DND-41 (cell line): ENCODE measurements around the gene SLC12A6.

Experiments used
- ATAC-seq: fragments of 200-7000 bp; cut with Tn5 transposase; 3 replicates; pipeline ENCODE4 v1.9.1; 2021; ENCODE audit warnings: low read depth; ENCODE audit not compliant: insufficient read depth
- DNase-seq: peaks from one replicate; pipeline ENCODE4 v3.0.0-alpha.2; 2020
- H2AFZ ChIP-seq: 2 replicates; pipeline ENCODE4 v1.6.0; 2012; ENCODE audit warnings: low read depth, low read length
- H3K27ac ChIP-seq: 2 replicates; pipeline ENCODE4 v1.5.1; 2012; ENCODE audit warnings: low read length, inconsistent platforms
- H3K27me3 ChIP-seq: fragments of 200-600 bp; sonication (generic); 2 replicates; pipeline ENCODE4 v1.6.0; 2012; ENCODE audit warnings: low read length, mild to moderate bottlenecking, inconsistent platforms; ENCODE audit not compliant: insufficient read depth, poor library complexity
- H3K36me3 ChIP-seq: 2 replicates; pipeline ENCODE4 v1.5.1; 2012; ENCODE audit warnings: low read length, inconsistent platforms; ENCODE audit not compliant: insufficient read depth
- H3K4me1 ChIP-seq: 2 replicates; pipeline ENCODE4 v1.5.1; 2012; ENCODE audit warnings: mild to moderate bottlenecking, low read length; ENCODE audit not compliant: insufficient read depth
- H3K4me2 ChIP-seq: 2 replicates; pipeline ENCODE4 v1.6.0; 2012; ENCODE audit warnings: mild to moderate bottlenecking, moderate library complexity, low read length, inconsistent platforms; ENCODE audit not compliant: insufficient read depth
- H3K4me3 ChIP-seq, 2 experiments: fragments of 200-600 bp in 1 of 2; shearing (Covaris generic) in 1 of 2; 2 replicates each; pipeline ENCODE4 v1.5.1; 2012 to 2016; ENCODE audit warnings: inconsistent platforms in 2 of 2, low read length in 2 of 2, mild to moderate bottlenecking in 2 of 2, low read depth in 1 of 2, moderate library complexity in 1 of 2
- H3K79me2 ChIP-seq: 2 replicates; pipeline ENCODE4 v1.6.0; 2012; ENCODE audit warnings: low read length, inconsistent platforms; ENCODE audit not compliant: insufficient read depth
- H3K9ac ChIP-seq: 2 replicates; pipeline ENCODE4 v1.6.0; 2012; ENCODE audit warnings: low read depth, mild to moderate bottlenecking, inconsistent platforms, low read length, moderate library complexity
- H3K9me3 ChIP-seq: 2 replicates; pipeline ENCODE4 v1.5.1; 2012; ENCODE audit warnings: low read length, moderate library complexity, mild to moderate bottlenecking, inconsistent platforms; ENCODE audit not compliant: insufficient read depth, severe bottlenecking
- H4K20me1 ChIP-seq: 2 replicates; pipeline ENCODE4 v1.6.0; 2012; ENCODE audit warnings: low read length; ENCODE audit not compliant: insufficient read depth
- EZH2 ChIP-seq: IDR thresholded peaks from 3 replicates; pipeline ENCODE4 v1.6.1; 2012; ENCODE audit warnings: borderline replicate concordance, low read depth, mild to moderate bottlenecking, moderate library complexity, low read length, inconsistent platforms; ENCODE audit not compliant: severe bottlenecking
- TF ChIP-seq, protein P1 (sequence below): IDR thresholded peaks from 2 replicates; pipeline ENCODE4 v1.5.1; 2012; ENCODE audit warnings: borderline replicate concordance, low read length, moderate library complexity, mild to moderate bottlenecking; ENCODE audit not compliant: poor library complexity, severe bottlenecking; ENCODE audit errors: extremely low read depth

The SLC12A6 gene

DNA sequence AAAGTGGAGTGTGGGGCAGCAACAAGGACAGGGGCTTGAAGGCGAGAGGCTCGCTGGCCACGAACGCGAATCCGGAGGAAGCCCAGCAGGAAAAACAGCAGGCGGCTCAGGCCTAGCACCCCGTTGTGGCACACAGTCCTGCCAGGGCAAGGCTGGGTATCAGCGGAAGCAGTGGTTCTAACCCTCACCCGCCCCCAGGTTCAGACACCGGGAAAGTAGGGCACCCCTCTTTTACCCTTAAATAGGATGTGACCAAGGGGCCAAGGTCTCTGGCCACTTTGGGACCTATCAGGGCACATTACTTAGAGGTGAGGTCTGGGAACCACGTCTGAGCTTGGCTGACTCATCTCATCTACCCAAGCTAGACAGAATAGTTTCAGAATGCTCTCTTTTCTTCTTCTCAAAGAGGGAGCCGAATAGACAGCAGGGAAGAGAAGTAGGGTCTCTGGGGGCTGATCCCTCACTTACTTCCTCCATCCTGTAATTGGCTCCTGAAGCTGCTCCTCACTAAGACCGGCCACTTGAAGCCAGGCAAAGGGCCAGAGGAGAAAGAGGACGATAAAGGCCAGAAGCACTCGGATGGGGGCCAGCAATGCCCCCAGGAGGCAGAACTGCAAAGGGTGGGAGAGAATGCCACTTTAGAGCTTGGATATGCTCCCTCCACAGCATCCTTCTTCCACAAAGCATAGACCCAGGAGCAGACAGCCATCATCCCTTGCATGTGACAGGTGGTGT lies 27.7 kb upstream of the SLC12A6 start:
- Histone ChIP-seq H3K27me3 (no peaks in the 10 kb centered on the region), H3K4me3 (peak overlapping the region in 1 of 2 experiments; percentile 92; a peak in 2 of 4 replicates), H3K9me3 (no peaks in the 10 kb centered on the region), H2AFZ (no peak overlapping the region), H3K4me1 (peaks cover 29% of the 10 kb centered on the region), H3K36me3 (peaks cover 31% of the 10 kb centered on the region), H3K79me2 (peaks cover 22% of the 10 kb centered on the region), H3K9ac (peak overlapping the region; percentile 98), H3K27ac (peak overlapping the region; percentile 69), H3K4me2 (peak overlapping the region; percentile 79), H4K20me1 (peaks cover 6% of the 10 kb centered on the region; the same call in 1 of the 2 replicates)
- no peak for TF ChIP-seq EZH2
- TF ChIP-seq, protein P1, sequence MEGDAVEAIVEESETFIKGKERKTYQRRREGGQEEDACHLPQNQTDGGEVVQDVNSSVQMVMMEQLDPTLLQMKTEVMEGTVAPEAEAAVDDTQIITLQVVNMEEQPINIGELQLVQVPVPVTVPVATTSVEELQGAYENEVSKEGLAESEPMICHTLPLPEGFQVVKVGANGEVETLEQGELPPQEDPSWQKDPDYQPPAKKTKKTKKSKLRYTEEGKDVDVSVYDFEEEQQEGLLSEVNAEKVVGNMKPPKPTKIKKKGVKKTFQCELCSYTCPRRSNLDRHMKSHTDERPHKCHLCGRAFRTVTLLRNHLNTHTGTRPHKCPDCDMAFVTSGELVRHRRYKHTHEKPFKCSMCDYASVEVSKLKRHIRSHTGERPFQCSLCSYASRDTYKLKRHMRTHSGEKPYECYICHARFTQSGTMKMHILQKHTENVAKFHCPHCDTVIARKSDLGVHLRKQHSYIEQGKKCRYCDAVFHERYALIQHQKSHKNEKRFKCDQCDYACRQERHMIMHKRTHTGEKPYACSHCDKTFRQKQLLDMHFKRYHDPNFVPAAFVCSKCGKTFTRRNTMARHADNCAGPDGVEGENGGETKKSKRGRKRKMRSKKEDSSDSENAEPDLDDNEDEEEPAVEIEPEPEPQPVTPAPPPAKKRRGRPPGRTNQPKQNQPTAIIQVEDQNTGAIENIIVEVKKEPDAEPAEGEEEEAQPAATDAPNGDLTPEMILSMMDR, result no peak
- ATAC-seq (no peak), DNase-seq (no peak)

DNA sequence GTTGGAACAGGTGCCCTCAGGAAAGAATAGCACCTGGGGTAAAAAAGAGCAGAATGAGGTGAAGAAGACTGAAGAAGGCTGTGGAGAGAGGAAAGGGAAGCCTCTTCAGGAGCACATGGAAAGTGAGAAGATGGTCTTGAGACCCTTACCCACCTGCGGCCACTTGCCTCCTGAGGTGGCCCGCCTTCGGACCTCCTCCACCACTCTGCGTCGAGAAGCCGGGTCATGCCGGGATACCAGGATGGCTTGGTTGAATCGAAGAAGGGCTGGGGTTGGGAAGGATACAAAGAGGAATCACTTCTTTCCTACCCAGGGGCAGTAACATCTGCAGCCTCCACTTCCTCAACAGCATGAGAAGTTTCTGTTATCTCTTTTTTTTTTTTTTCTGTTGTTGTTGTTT lies 26.5 kb upstream of the SLC12A6 start:
- Histone ChIP-seq H3K36me3 (peaks cover 43% of the 10 kb centered on the region), H3K9ac (no peak overlapping the region), H4K20me1 (peaks cover 6% of the 10 kb centered on the region; the same call in 1 of the 2 replicates), H3K27me3 (no peaks in the 10 kb centered on the region), H3K4me3 (no peak overlapping the region), H3K4me1 (peaks cover 29% of the 10 kb centered on the region), H2AFZ (no peak overlapping the region), H3K79me2 (peaks cover 22% of the 10 kb centered on the region), H3K27ac (no peak overlapping the region), H3K9me3 (no peaks in the 10 kb centered on the region), H3K4me2 (no peak overlapping the region)
- TF ChIP-seq, protein P1, result no peak
- no peak for TF ChIP-seq EZH2
- ATAC-seq, result no peak
- no peak for DNase-seq

DNA sequence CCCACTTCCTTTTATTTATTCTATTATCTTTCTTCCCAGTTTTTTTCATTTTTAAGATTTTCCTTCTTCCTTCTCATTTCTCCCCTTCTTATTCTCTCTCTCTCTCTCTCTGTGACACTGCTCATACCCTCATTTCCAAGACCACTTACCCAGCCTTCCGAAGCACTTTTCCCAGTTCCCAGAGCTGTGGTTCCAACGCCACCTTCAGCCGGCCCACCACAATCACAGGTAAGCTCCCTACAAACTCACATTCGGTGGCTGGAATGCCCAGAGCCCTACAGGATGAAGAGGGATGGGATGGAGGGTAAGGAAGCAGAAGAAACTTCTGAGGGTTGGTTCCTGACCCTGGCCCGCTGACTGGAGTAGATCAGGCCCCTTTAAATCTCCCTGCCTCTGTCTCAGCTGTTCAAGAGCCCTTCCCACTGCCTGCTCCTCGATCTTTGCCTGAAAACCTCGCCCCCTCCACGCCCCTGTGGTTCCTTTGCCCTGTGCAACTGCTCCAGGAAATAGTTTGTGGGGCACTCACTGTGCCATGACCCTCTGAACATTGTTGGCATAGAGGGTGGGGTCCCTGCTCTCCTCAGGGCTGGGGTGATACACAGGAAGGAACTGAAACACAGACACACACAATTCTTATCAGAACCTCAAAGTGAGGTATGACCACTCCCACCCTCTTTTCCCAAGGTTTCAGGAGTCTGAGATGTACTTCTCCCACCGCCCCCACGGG lies 24.6 kb upstream of the SLC12A6 start:
- Histone ChIP-seq H3K27ac (no peak overlapping the region), H3K4me1 (peaks cover 17% of the 10 kb centered on the region), H4K20me1 (peaks cover 6% of the 10 kb centered on the region; the same call in 1 of the 2 replicates), H3K9ac (no peak overlapping the region), H3K4me3 (no peak overlapping the region), H3K36me3 (peaks cover 56% of the 10 kb centered on the region), H3K9me3 (no peaks in the 10 kb centered on the region), H2AFZ (no peak overlapping the region), H3K79me2 (peaks cover 22% of the 10 kb centered on the region), H3K4me2 (no peak overlapping the region), H3K27me3 (no peaks in the 10 kb centered on the region)
- TF ChIP-seq, protein P1, result no peak
- TF ChIP-seq EZH2, result no peak
- ATAC-seq (no peak), DNase-seq (no peak)
